ENCODE measurements around the gene LYSMD3. TPM values are rescaled to one million over a fixed set of nuclear protein-coding genes. Genes with fewer than 3 reads are reported as not detected.

Gene LYSMD3
- total and polyA plus RNA-seq, 9 of the 15 experiments (the other 6 are each of a cell fraction or from before 2014, with no cell fraction given), result 9.5 to 42.3 (median 20.7) TPM

DNA sequence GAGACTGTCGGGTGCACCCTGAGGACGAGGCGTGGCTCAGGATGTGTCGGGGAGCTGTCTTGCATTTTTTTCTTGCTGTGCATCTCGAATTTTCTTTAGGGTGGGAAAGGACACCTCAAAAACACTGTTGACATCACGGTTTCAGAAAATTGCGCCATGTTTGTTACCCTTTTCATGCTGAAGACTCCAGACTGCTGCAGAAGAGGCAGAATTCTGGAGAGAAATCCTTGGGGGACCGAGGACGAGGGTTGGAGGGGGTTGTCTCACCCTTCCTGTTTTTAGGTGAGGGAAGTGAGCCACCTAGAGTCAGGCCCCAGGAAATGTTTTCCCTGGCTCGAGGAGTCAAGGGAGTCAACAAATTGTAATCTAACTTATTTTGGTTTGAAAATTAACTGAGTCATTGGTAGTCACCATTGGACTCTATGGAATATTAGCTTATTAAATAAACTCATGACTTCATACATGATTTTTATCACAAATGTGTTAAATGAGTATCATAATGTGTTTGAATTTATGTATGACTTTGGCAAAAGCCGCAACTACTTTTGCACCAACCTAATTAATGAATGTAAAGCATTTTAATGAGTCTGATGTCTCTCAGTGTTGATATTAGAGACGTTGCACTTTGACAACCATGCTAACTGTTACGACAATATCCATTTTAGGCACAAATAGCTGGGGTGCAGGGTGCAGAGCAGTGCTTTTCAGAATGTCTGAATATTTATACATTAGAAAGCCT is 724 bp upstream of the LYSMD3 start (continued):
- TF ChIP-seq, protein P1, sequence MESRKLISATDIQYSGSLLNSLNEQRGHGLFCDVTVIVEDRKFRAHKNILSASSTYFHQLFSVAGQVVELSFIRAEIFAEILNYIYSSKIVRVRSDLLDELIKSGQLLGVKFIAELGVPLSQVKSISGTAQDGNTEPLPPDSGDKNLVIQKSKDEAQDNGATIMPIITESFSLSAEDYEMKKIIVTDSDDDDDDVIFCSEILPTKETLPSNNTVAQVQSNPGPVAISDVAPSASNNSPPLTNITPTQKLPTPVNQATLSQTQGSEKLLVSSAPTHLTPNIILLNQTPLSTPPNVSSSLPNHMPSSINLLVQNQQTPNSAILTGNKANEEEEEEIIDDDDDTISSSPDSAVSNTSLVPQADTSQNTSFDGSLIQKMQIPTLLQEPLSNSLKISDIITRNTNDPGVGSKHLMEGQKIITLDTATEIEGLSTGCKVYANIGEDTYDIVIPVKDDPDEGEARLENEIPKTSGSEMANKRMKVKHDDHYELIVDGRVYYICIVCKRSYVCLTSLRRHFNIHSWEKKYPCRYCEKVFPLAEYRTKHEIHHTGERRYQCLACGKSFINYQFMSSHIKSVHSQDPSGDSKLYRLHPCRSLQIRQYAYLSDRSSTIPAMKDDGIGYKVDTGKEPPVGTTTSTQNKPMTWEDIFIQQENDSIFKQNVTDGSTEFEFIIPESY (CRISPR knock-in tag; IDR thresholded peaks at IDR 0.05), result no peak
- TF ChIP-seq, protein P2, sequence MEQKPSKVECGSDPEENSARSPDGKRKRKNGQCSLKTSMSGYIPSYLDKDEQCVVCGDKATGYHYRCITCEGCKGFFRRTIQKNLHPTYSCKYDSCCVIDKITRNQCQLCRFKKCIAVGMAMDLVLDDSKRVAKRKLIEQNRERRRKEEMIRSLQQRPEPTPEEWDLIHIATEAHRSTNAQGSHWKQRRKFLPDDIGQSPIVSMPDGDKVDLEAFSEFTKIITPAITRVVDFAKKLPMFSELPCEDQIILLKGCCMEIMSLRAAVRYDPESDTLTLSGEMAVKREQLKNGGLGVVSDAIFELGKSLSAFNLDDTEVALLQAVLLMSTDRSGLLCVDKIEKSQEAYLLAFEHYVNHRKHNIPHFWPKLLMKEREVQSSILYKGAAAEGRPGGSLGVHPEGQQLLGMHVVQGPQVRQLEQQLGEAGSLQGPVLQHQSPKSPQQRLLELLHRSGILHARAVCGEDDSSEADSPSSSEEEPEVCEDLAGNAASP (IDR thresholded peaks at IDR 0.05), result no peak
- TF ChIP-seq SIX5 (IDR thresholded peaks at IDR 0.05; ENCODE audit: borderline replicate concordance in 1 of 2, insufficient read depth in 1 of 2, low read depth in 1 of 2, low read length in 2 of 2), result no peak
- TF ChIP-seq, protein P3, sequence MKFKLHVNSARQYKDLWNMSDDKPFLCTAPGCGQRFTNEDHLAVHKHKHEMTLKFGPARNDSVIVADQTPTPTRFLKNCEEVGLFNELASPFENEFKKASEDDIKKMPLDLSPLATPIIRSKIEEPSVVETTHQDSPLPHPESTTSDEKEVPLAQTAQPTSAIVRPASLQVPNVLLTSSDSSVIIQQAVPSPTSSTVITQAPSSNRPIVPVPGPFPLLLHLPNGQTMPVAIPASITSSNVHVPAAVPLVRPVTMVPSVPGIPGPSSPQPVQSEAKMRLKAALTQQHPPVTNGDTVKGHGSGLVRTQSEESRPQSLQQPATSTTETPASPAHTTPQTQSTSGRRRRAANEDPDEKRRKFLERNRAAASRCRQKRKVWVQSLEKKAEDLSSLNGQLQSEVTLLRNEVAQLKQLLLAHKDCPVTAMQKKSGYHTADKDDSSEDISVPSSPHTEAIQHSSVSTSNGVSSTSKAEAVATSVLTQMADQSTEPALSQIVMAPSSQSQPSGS (CRISPR knock-in tag; IDR thresholded peaks at IDR 0.05), result no peak
- TF ChIP-seq POLR2G (IDR thresholded peaks at IDR 0.05; ENCODE audit: low read depth, low read length), result no peak
- no peak for TF ChIP-seq FOXA1 (IDR thresholded peaks at IDR 0.05; ENCODE audit: borderline replicate concordance)
- no peak for TF ChIP-seq NCOA6 (IDR thresholded peaks at IDR 0.05)
- TF ChIP-seq PML (IDR thresholded peaks at IDR 0.05; ENCODE audit: low read length), result no peak
- peak; percentile 15; the same call in 1 of the 2 replicates for TF ChIP-seq PHTF2 (CRISPR knock-in tag; IDR thresholded peaks at IDR 0.05)
- peak; percentile 97 for TF ChIP-seq BRD9 (IDR thresholded peaks at IDR 0.05; ENCODE audit: low read depth, partially characterized antibody)
- TF ChIP-seq TCF7 (IDR thresholded peaks at IDR 0.05; ENCODE audit: borderline replicate concordance), result no peak
- TF ChIP-seq PHB (CRISPR knock-in tag; IDR thresholded peaks at IDR 0.05), result no peak
- TF ChIP-seq, protein P4, sequence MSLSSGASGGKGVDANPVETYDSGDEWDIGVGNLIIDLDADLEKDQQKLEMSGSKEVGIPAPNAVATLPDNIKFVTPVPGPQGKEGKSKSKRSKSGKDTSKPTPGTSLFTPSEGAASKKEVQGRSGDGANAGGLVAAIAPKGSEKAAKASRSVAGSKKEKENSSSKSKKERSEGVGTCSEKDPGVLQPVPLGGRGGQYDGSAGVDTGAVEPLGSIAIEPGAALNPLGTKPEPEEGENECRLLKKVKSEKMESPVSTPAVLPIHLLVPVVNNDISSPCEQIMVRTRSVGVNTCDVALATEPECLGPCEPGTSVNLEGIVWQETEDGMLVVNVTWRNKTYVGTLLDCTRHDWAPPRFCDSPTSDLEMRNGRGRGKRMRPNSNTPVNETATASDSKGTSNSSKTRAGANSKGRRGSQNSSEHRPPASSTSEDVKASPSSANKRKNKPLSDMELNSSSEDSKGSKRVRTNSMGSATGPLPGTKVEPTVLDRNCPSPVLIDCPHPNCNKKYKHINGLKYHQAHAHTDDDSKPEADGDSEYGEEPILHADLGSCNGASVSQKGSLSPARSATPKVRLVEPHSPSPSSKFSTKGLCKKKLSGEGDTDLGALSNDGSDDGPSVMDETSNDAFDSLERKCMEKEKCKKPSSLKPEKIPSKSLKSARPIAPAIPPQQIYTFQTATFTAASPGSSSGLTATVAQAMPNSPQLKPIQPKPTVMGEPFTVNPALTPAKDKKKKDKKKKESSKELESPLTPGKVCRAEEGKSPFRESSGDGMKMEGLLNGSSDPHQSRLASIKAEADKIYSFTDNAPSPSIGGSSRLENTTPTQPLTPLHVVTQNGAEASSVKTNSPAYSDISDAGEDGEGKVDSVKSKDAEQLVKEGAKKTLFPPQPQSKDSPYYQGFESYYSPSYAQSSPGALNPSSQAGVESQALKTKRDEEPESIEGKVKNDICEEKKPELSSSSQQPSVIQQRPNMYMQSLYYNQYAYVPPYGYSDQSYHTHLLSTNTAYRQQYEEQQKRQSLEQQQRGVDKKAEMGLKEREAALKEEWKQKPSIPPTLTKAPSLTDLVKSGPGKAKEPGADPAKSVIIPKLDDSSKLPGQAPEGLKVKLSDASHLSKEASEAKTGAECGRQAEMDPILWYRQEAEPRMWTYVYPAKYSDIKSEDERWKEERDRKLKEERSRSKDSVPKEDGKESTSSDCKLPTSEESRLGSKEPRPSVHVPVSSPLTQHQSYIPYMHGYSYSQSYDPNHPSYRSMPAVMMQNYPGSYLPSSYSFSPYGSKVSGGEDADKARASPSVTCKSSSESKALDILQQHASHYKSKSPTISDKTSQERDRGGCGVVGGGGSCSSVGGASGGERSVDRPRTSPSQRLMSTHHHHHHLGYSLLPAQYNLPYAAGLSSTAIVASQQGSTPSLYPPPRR (CRISPR knock-in tag; IDR thresholded peaks at IDR 0.05; ENCODE audit: borderline replicate concordance), result 0 out of 2 replicates have a peak, but pooled peaks have one; percentile 73
- TF ChIP-seq FOSL1 (tag; conservative IDR thresholded peaks at IDR 0.05), result 0 out of 2 replicates have a peak, but pooled peaks have one; percentile 26
- no peak for TF ChIP-seq NONO (IDR thresholded peaks at IDR 0.05; ENCODE audit: low read depth in 2 of 2, low read length in 1 of 2)
- TF ChIP-seq SNRNP70 (optimal IDR thresholded peaks at IDR 0.05; ENCODE audit: low read depth, low read length), result no peak
- no peak; the same call in 1 of the 2 replicates for TF ChIP-seq NFE2L1 (tag; IDR thresholded peaks at IDR 0.05; ENCODE audit: borderline replicate concordance, low read depth)
- no peak for TF ChIP-seq SAFB (IDR thresholded peaks at IDR 0.05; ENCODE audit: borderline replicate concordance, low read depth, low read length)

Data from K562 (cell line).